ENCODE data around the gene ZDHHC11B.
"Not testable (repeated sequence)": the region's sequence is repeated elsewhere in the genome, so short reads cannot be mapped to it uniquely, and the experiment has no call there.

Gene ZDHHC11B

DNA sequence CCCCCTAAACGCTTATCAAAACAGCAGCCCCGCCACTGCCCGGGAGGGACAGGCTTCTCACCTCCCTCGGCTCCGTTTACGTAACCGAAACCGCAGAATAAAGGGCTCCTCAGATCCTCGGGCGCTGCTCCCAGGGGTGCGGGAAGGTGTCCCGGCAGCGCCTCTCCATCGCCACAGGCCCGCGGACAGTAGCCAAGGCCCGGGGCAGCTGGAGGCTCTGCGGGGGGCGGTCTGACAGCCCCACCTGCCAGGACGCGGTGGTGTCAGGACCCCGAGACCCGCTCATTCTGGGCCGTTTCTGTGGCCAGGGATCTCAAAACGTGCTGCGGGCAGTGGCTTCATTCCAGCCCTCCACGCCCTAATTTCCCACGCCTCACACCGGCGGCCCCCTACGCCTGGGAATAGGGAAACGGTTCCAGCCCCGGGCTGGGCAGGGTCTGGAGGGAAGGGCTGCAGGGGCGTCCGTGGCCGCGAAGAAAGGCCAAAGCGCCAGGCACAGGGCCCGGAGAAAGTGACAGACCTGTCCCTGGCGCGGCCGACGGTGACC is 575 bp downstream of the ZDHHC11B start:
- DNase-seq: not testable (repeated sequence)

- not testable (repeated sequence) for DNase-seq
These were observed 1.3 kb downstream of the ZDHHC11B start for GRCh38 chr5:783049-783802.

DNA sequence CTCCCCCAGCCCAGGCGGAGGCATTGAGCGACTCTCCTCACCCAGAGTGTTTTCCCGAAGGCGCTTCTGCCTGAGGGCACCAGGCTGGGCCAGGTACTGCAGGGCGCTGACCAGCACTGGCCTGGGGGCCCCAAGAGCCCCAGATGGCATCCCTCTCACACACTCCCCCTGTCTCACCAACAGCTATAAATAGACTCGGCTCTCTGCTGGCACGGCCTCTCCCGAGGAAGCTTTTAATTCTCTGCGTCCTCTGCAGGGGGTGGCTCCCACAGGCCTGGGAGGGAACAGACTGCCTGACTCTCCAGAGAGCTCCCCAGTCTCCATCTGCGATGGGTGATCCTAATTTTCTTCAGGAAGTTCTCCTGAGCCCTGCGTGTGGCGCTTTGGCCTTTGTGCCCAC is 2.2 kb downstream of the ZDHHC11B start:
- DNase-seq: not testable (repeated sequence)

DNA sequence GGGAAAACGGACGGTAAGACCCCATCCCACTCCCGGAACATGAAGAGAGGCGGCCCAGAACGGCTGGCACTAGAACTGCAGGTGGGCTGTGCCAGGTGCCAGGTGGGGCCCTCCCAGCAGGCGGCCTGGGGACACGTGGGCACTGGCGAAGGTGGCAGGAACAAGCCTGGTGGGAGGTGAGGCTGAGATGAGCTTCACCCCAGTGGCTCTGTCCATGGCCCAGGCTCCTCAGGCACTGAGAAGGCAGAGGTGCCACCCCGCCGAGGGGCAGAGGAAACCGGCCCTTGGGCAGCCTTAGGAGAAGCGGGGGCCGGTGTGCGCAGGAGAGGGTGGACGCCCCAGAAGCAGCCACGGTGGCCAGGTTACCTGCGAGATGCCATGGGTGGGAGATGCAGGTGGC is 4.0 kb downstream of the ZDHHC11B start:
- DNase-seq: not testable (repeated sequence)

GRCh38 chr5:778967-779366 is 5.6 kb downstream of the ZDHHC11B start:
- DNase-seq: not testable (repeated sequence)

- DNase-seq: not testable (repeated sequence)
These were observed 6.1 kb downstream of the ZDHHC11B start for GRCh38 chr5:778421-778820.

DNA sequence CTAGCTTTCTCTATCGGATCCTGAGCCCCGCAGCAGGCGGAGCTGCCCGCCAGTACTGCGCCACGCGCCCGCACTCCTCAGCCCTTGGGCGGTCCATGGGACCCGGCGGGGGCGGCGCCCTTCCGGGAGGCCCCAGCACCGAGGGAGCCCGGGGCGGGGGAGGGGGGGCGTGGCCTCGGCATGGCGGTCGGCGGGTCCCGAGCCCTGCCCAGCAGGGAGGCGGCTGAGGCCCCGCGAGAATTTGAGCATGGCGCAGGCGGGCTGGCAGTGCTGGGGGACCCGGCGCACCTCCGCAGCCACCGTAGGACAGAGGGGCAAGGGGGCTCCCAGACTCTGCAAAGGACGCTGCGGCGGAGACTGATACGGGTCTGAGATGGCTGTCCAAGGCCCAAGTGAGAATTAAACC is 6.8 kb downstream of the ZDHHC11B start:
- DNase-seq: no peak

GRCh38 chr5:776862-777711 is 7.4 kb downstream of the ZDHHC11B start:
- DNase-seq: no peak

DNA sequence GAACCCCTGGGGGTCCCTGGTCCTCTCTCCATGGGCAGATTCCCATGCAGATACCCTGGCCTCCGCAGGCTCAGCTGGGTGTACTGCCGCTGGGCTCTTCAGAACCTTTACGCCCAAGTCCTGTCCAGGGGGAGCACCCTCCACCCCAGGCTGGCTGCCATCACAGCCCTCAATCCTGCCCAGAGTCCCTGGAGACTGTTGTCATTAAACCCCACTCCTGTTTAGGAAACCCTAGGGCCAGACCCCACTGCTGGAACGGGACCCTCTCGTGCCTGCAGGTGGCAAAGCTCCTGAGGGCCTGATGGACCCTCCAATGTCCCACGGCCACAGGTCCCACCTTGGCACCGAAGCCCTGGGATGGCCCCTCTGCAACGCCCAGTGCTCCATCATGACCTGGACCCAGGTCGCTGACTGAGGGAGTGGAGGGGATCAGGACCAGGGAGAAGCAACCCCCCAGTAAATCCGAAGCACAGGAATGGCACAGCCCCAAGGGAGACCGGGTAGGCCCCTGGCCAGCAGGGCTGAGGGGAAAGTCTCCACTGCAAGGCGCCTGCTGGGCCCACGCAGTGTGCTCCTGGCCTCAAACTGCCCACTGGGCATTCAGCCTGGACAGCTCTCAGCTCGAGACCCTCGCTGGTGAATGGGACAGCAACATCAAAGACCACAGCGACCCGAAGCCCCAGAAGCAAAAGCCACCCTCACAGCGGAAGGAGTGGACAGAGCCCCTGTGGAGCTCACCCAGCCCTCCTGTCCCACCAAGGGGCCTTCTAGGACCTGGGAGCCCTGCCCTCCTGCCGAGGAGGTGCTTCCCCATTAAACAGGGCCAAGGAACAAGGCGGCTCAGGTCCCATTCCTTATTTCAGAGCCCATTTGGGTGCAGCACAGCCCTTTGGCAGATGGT is 8.3 kb downstream of the ZDHHC11B start:
- DNase-seq: no peak

DNA sequence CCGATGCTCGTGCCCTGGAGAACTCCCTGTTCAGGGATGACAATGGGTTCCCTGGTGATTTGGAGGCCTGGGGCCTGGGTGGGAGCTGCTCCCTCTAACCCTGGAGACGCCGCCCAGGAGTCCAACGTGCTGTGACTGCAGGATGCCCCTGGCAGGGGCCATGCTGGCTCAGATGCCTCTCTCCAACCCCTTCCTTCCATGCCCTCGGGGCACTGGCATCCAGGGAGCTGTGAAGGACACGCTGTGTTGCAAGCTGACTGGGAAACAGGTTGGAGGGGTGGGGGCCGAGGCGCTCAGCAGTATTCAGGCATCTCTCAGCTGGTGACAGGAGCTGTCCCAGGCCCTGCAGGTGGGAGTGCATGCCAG is 9.0 kb downstream of the ZDHHC11B start:
- DNase-seq: peak; percentile 9

GRCh38 chr5:774854-775505 is 9.5 kb downstream of the ZDHHC11B start:
- DNase-seq: peak; percentile 28

DNA sequence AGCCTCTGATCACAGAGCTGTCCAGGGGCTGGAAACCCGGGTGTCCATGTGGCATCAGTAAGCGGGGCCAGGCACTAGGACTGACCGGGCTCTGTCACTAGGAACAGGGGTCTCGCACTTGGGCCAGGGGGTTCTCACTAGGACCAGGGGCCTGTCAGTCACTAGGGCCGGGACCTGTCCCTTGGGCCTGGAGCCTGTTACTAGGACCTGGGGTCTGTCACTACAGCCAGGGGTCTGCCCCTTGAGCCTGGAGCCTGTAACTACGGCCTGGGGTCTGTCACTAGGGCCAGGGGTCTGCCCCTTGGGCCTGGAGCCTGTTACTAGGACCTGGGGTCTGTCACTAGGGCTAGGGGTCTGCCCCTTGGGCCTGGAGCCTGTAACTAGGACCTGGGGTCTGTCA is 10.2 kb downstream of the ZDHHC11B start:
- DNase-seq: peak; percentile 26

GRCh38 chr5:773517-774264 is 10.8 kb downstream of the ZDHHC11B start:
- DNase-seq: peak; percentile 36

- DNase-seq: peak; percentile 22
These were observed 11.6 kb downstream of the ZDHHC11B start for GRCh38 chr5:772931-773330.

DNA sequence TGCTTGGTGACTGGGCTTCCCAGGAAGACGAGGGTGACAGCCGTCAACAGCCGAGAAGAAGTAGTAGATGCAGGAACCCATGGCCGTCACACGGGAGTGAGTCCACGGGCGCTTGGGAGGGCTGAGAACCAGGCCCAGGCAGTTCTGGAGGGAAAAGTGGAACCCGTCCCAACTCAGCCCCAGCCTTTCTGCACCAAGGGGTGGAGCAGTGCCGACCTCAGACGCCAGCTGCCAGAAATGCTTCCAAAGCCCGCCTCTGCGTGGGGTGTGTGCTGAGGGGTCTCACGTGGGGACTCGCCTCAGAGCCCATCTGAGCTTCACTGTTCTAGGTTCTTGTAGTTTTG is 12.0 kb downstream of the ZDHHC11B start:
- DNase-seq: not testable (repeated sequence)

DNA sequence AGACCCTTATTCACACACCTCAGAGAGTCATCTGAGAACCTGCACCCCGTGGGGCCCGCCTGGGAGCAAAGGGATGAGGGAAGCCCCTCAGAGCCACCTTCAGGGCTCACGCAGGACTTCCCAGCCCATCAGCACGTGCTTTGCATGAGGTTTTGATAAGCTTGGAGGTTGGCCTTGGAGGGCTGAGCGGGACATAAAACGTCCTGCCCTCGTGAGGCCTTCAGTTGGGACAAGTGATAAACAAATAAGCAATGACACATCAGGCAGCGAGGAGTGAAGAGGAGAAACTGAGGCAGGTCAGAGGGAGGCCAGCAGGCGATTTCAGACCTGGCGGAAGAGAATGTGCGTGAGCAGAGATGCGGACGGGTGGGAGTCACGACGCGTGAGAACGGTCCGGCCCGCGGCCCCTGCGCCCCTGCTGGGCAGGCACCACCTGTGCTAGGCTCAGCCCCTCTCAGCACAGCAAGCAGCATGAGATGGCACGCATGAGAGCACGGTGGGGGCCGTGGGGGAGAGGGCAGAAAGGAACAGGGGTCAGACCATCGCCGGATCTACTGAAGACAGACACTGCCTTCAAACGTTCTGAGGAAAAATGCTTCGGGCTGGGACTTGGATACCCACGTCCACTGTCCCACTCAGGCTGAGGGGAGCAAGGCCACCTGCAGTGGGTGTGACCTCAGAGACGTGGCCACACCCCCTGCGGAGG is 12.5 kb downstream of the ZDHHC11B start:
- DNase-seq: not testable (repeated sequence)

- peak; percentile 23 for DNase-seq
These were observed 13.3 kb downstream of the ZDHHC11B start for GRCh38 chr5:771087-771781.

DNA sequence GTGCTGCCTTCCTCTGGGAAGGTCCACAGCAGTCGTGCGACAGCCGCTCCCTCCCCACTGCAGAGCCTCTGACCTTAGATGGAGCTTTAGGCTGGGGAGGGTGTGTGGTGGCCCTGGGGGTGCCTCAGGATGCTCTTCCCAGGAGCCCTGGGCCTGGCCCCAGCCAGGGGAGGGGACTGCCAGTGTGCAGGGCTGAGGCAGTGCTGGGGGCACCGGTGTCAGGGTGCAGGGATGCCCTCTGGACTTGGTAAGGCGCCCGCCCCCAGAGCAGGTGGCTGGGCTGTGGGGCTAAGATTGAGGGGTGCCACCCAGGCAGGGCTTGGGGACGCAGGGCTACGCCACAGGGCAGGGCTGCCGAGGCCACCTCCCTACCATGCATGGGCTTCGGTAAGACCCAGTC is 13.9 kb downstream of the ZDHHC11B start:
- peak; percentile 17 for DNase-seq

- DNase-seq: peak; percentile 14
These were observed 14.9 kb downstream of the ZDHHC11B start for GRCh38 chr5:769485-770145.
